Measurements from ENCODE around the gene RYR3.
"Not testable (repeated sequence)": the region's sequence is repeated elsewhere in the genome, so short reads cannot be mapped to it uniquely, and the experiment has no call there.

The RYR3 gene

DNA sequence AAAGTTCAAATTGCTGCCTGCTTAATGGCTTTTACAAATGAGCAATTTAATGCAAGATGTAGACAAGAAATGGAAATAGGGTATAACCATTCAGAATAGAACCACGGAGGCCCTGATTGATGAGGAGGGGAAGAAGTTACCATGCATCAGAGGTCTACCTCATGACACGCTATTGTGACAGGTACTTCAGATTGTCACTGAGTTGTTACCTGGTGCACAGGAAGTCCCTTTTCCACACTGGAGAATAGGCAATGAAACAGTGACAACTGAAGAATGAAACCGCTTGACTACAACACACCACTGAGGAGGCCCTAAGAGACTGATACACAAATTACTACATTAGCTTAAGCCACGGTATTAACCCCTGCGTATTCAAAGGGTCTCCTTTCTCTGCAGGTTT, 251.2 kb downstream of the RYR3 start:
- H3K4me1 ChIP-seq (ENCODE audit: control insufficient read depth in 1 of 2, insufficient read depth in 1 of 2, low read depth in 1 of 2, low read length in 1 of 2), result no peaks in the 10 kb centered on the region
- no peaks in the 10 kb centered on the region for H3K36me3 ChIP-seq
- TF ChIP-seq, protein P1, sequence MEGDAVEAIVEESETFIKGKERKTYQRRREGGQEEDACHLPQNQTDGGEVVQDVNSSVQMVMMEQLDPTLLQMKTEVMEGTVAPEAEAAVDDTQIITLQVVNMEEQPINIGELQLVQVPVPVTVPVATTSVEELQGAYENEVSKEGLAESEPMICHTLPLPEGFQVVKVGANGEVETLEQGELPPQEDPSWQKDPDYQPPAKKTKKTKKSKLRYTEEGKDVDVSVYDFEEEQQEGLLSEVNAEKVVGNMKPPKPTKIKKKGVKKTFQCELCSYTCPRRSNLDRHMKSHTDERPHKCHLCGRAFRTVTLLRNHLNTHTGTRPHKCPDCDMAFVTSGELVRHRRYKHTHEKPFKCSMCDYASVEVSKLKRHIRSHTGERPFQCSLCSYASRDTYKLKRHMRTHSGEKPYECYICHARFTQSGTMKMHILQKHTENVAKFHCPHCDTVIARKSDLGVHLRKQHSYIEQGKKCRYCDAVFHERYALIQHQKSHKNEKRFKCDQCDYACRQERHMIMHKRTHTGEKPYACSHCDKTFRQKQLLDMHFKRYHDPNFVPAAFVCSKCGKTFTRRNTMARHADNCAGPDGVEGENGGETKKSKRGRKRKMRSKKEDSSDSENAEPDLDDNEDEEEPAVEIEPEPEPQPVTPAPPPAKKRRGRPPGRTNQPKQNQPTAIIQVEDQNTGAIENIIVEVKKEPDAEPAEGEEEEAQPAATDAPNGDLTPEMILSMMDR (IDR thresholded peaks at IDR 0.05), result no peak
- no peaks in the 10 kb centered on the region for H3K9me3 ChIP-seq
- H3K27me3 ChIP-seq, result no peaks in the 10 kb centered on the region
- H3K4me3 ChIP-seq (ENCODE audit: low read depth in 1 of 2, low read length in 1 of 2), result no peak overlapping the region
- H3K27ac ChIP-seq, result no peak overlapping the region

DNA sequence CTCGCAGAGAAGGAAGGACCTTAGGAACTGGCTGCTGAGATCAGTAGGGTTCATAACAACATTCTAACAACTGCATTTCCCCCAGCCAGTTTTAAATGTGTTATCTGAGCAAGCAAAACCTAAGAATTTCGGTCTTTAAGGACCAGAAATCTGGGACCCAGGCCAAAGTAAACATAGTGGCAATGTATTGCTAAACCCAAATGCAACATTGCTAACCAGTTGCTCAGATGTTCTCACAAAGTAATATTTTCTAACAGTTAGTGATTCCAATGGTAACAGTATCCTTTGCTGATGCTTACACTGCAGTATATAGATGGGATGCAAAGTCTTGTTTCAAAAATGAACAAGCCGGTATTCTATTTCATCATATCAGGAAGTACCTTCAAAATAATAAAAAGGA, 254.3 kb downstream of the RYR3 start:
- TF ChIP-seq, protein P1 (IDR thresholded peaks at IDR 0.05), result no peak

DNA sequence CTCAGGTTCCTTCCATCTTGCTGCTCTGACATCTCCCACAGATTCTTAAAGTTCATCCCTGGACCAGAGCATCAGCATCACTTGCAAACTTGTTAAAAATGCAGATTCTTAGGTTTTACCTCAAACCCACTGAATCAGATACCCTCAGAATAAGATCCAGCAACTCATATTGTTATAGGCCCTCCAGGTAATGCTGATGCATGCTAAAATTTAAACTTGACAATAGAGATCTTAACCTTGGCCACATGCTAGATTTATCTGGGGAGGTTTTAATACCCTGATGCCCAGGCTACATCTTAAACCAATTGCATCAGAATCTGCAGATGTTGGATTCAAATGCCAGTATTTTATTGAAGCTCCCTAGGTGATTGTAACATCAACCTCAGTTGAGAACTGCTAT, 256.9 kb downstream of the RYR3 start:
- TF ChIP-seq, protein P1 (IDR thresholded peaks at IDR 0.05), result no peak
- Histone ChIP-seq H3K4me3 (ENCODE audit: low read depth in 1 of 2, low read length in 1 of 2) (no peak overlapping the region), H3K27ac (no peak overlapping the region), H3K27me3 (no peaks in the 10 kb centered on the region), H3K36me3 (no peaks in the 10 kb centered on the region), H3K9me3 (no peaks in the 10 kb centered on the region), H3K4me1 (ENCODE audit: control insufficient read depth in 1 of 2, insufficient read depth in 1 of 2, low read depth in 1 of 2, low read length in 1 of 2) (no peaks in the 10 kb centered on the region)

More for the DNA sequence above, 254.3 kb downstream of the RYR3 start:
- no peak overlapping the region for H3K4me3 ChIP-seq (ENCODE audit: low read depth in 1 of 2, low read length in 1 of 2)
- H3K27ac ChIP-seq, result no peak overlapping the region
- no peaks in the 10 kb centered on the region for H3K4me1 ChIP-seq (ENCODE audit: control insufficient read depth in 1 of 2, insufficient read depth in 1 of 2, low read depth in 1 of 2, low read length in 1 of 2)
- no peaks in the 10 kb centered on the region for H3K36me3 ChIP-seq
- no peaks in the 10 kb centered on the region for H3K27me3 ChIP-seq
- no peaks in the 10 kb centered on the region for H3K9me3 ChIP-seq

DNA sequence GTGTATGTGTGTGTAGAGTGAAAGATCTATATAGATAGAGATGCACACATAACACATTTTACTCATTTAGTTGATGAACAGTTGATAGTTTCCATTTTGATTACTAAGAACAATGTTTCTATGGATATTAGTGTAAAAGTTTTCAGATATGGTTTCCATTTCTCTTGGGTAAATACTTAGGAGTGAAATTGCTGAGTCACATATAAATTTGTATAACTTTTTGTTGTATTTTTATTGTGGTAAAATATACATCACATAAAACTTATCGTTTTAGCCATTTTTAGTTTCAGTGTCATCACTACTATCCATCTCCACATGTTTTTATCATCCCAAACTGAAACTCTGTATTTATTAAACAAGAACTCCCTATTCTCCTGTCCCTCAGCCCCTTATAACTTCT, 258.3 kb downstream of the RYR3 start:
- H3K9me3 ChIP-seq, result no peaks in the 10 kb centered on the region
- TF ChIP-seq, protein P1 (IDR thresholded peaks at IDR 0.05), result no peak
- H3K4me1 ChIP-seq (ENCODE audit: control insufficient read depth in 1 of 2, insufficient read depth in 1 of 2, low read depth in 1 of 2, low read length in 1 of 2), result no peaks in the 10 kb centered on the region
- H3K4me3 ChIP-seq (ENCODE audit: low read depth in 1 of 2, low read length in 1 of 2), result no peak overlapping the region
- H3K27me3 ChIP-seq, result no peaks in the 10 kb centered on the region
- H3K27ac ChIP-seq, result no peak overlapping the region
- H3K36me3 ChIP-seq, result no peaks in the 10 kb centered on the region

DNA sequence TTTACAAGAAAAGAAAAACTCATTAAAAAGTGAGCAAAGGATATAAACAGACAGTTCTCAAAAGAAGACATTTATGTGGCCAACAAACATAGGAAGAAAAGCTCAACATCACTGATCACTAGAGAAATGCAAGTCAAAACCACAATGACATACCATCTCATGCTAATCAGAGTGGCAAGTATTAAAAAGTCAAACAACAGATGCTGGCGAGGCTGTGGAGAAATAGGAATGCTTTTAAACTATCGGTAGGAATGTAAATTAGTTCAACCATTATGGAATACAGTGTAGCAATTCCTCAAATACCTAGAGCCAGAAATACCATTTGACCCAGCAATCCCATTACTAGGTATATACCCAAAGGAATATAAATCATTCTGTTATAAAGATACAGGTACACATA, 267.1 kb downstream of the RYR3 start:
- not testable (repeated sequence) for H3K27me3 ChIP-seq; H3K4me1 ChIP-seq (ENCODE audit: control insufficient read depth in 1 of 2, insufficient read depth in 1 of 2, low read depth in 1 of 2, low read length in 1 of 2); H3K27ac ChIP-seq; H3K9me3 ChIP-seq; H3K4me3 ChIP-seq (ENCODE audit: low read depth in 1 of 2, low read length in 1 of 2); H3K36me3 ChIP-seq

DNA sequence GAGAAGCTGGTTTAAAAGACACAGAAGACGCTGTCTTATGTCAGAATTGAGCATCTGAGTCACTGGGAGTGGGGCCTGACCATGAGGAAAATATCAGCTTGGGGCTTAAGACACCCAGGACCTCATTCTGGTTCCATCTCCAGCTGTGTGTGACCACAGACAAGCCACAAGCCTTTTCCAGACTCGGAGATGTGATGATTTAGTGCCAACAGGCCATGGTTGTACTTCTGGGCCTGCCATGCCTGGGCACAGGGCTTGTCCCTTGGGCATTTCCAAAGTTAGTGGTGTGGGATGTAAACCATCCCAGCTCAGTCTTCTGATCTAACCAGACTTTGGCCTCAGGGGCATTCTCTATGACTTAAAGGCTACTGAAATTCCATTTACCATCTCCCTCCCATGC, 269.8 kb downstream of the RYR3 start:
- Histone ChIP-seq H3K4me1 (ENCODE audit: control insufficient read depth in 1 of 2, insufficient read depth in 1 of 2, low read depth in 1 of 2, low read length in 1 of 2) (no peaks in the 10 kb centered on the region), H3K36me3 (no peaks in the 10 kb centered on the region), H3K27ac (no peak overlapping the region), H3K4me3 (ENCODE audit: low read depth in 1 of 2, low read length in 1 of 2) (no peak overlapping the region), H3K9me3 (no peaks in the 10 kb centered on the region), H3K27me3 (no peaks in the 10 kb centered on the region)
- TF ChIP-seq, protein P1 (IDR thresholded peaks at IDR 0.05), result no peak

Data from neutrophil (primary cell).